Measurements from ENCODE around the gene ERF. TPM values are rescaled to one million over a fixed set of nuclear protein-coding genes. Genes with fewer than 3 reads are reported as not detected.

ERF gene
- total and polyA plus RNA-seq, 2 experiments from 2014 or later, result 24.4 to 47.1 TPM

- Histone ChIP-seq H3K36me3 (replicated peaks; ENCODE audit: insufficient read depth, low read depth) (no peaks in the 10 kb centered on the region), H3K27me3 (no peaks in the 10 kb centered on the region), H3K27ac (no peak overlapping the region), H3K9me2 (replicated peaks; ENCODE audit: insufficient read depth) (no peaks in the 10 kb centered on the region), H3K4me1 (ENCODE audit: insufficient read depth) (peaks cover 31% of the 10 kb centered on the region), H3K9me3 (ENCODE audit: low read depth) (no peaks in the 10 kb centered on the region), H3K79me2 (peaks cover 68% of the 10 kb centered on the region), H3K4me3 (no peak overlapping the region), H4K20me1 (ENCODE audit: insufficient read depth, poor library complexity, severe bottlenecking) (peaks cover 5% of the 10 kb centered on the region), H2AFZ (no peak overlapping the region), H3K4me2 (no peak overlapping the region)
- no peak for TF ChIP-seq CTCF (IDR thresholded peaks at IDR 0.05; ENCODE audit: poor library complexity)
- TF ChIP-seq EZH2phosphoT487 (IDR thresholded peaks at IDR 0.05; ENCODE audit: low read depth, severe bottlenecking, unreplicated experiment), result no peak
- TF ChIP-seq EZH2 (IDR thresholded peaks at IDR 0.05; ENCODE audit: borderline replicate concordance), result no peak
- 94% methylated on average over 3 of the region's 3 CpGs for WGBS (ENCODE audit: low lambda C conversion rate, missing lambda C conversion rate)
- DNase-seq (ENCODE audit: low spot score), result no peak
Measured at GRCh38 chr19:42276284-42276683, 21.4 kb upstream of the ERF start.

- peaks cover 74% of the 10 kb centered on the region for H3K79me2 ChIP-seq
- H3K4me1 ChIP-seq (ENCODE audit: insufficient read depth), result peaks cover 37% of the 10 kb centered on the region
- H2AFZ ChIP-seq, result no peak overlapping the region
- DNase-seq (ENCODE audit: low spot score), result no peak
- no peak overlapping the region for H3K27ac ChIP-seq
- 96% methylated on average over 3 of the region's 3 CpGs for WGBS (ENCODE audit: low lambda C conversion rate, missing lambda C conversion rate)
- no peaks in the 10 kb centered on the region for H3K9me3 ChIP-seq (ENCODE audit: low read depth)
- TF ChIP-seq EZH2phosphoT487 (IDR thresholded peaks at IDR 0.05; ENCODE audit: low read depth, severe bottlenecking, unreplicated experiment) (no peak), CTCF (IDR thresholded peaks at IDR 0.05; ENCODE audit: poor library complexity) (no peak), EZH2 (IDR thresholded peaks at IDR 0.05; ENCODE audit: borderline replicate concordance) (no peak)
- no peaks in the 10 kb centered on the region for H3K9me2 ChIP-seq (replicated peaks; ENCODE audit: insufficient read depth)
- H3K4me2 ChIP-seq, result no peak overlapping the region
- peaks cover 5% of the 10 kb centered on the region for H4K20me1 ChIP-seq (ENCODE audit: insufficient read depth, poor library complexity, severe bottlenecking)
- no peak overlapping the region for H3K4me3 ChIP-seq
- no peaks in the 10 kb centered on the region for H3K36me3 ChIP-seq (replicated peaks; ENCODE audit: insufficient read depth, low read depth)
- H3K27me3 ChIP-seq, result no peaks in the 10 kb centered on the region
Measured at GRCh38 chr19:42275517-42275916, 20.6 kb upstream of the ERF start.

GRCh38 chr19:42275103-42275502 lies 20.2 kb upstream of the ERF start:
- 94% methylated on average over 7 of the region's 7 CpGs for WGBS (ENCODE audit: low lambda C conversion rate, missing lambda C conversion rate)
- H3K4me1 ChIP-seq (ENCODE audit: insufficient read depth), result peaks cover 41% of the 10 kb centered on the region

More at GRCh38 chr19:42275103-42275502, 20.2 kb upstream of the ERF start:
- Histone ChIP-seq H3K4me3 (no peak overlapping the region), H3K79me2 (peaks cover 76% of the 10 kb centered on the region), H3K9me2 (replicated peaks; ENCODE audit: insufficient read depth) (no peaks in the 10 kb centered on the region), H3K36me3 (replicated peaks; ENCODE audit: insufficient read depth, low read depth) (no peaks in the 10 kb centered on the region), H3K27ac (no peak overlapping the region), H2AFZ (no peak overlapping the region), H3K27me3 (no peaks in the 10 kb centered on the region), H4K20me1 (ENCODE audit: insufficient read depth, poor library complexity, severe bottlenecking) (peaks cover 5% of the 10 kb centered on the region), H3K9me3 (ENCODE audit: low read depth) (no peaks in the 10 kb centered on the region), H3K4me2 (no peak overlapping the region)
- peak; percentile 3 for DNase-seq (ENCODE audit: low spot score)
- TF ChIP-seq EZH2 (IDR thresholded peaks at IDR 0.05; ENCODE audit: borderline replicate concordance), result no peak
- TF ChIP-seq EZH2phosphoT487 (IDR thresholded peaks at IDR 0.05; ENCODE audit: low read depth, severe bottlenecking, unreplicated experiment), result no peak
- TF ChIP-seq CTCF (IDR thresholded peaks at IDR 0.05; ENCODE audit: poor library complexity), result no peak
